Right ventricle myocardium inferior (tissue), 1 donor: ENCODE measurements around the gene FYB2. TPM values are rescaled to one million over a fixed set of nuclear protein-coding genes. Genes with fewer than 3 reads are reported as not detected.

Source experiments
- ATAC-seq: fragments of 200-7000 bp; cut with Tn5 transposase; one replicate; pipeline ENCODE4 v1.9.1; 2020; ENCODE audit warnings: mild to moderate bottlenecking, moderate library complexity
- DNase-seq: peaks from one replicate; pipeline ENCODE4 v3.0.0; 2021; ENCODE audit errors: missing footprints
- intact Hi-C: fragments of 100-400 bp; cut with DNase I; formaldehyde crosslinking; loops from one replicate; pipeline ENCODE4 v1.11.0; 2022
- total RNA-seq: library from RNA; stranded (reverse); fragmentation: NEBNext Ultra II Directional; extraction: Animal tissue kit (Norgen Biotek cat#: 25700); gene quantifications from one replicate; pipeline ENCODE4 v1.2.1, GENCODE V29; 2021
- donor health status: DM: no; HTN: yes; CAD: no; lungs with severe emphysema.

The FYB2 gene
- total RNA-seq, 1 donor from 2014 or later: 14.0 TPM

- no peak for DNase-seq
- intact Hi-C loops: loop anchor here (10.0 kb wide), 3 partner anchors 127 to 1317 kb away; partner anchors contain the start of gene C8B
Observed at GRCh38 chr1:56837244-56837939, 18.2 kb upstream of the FYB2 start.

GRCh38 chr1:56836359-56836758, 17.2 kb upstream of the FYB2 start:
- intact Hi-C loops: loop anchor here (10.0 kb wide), 3 partner anchors 128 to 1318 kb away; partner anchors contain the start of gene C8B
- no peak for DNase-seq
- no peak for ATAC-seq

More at GRCh38 chr1:56837244-56837939, 18.2 kb upstream of the FYB2 start:
- no peak for ATAC-seq

GRCh38 chr1:56835657-56836056, 16.5 kb upstream of the FYB2 start:
- intact Hi-C loops: loop anchor here (10.0 kb wide), 3 partner anchors 129 to 1319 kb away; partner anchors contain the start of gene C8B
- no peak for ATAC-seq
- DNase-seq: no peak

- DNase-seq (no peak), ATAC-seq (no peak)
- intact Hi-C loops: loop anchor here (5.0 to 10.0 kb wide), 4 partner anchors 130 to 1320 kb away; partner anchors contain the start of gene C8B
Observed at GRCh38 chr1:56834137-56834900, 15.1 kb upstream of the FYB2 start.

- DNase-seq: no peak
Observed at GRCh38 chr1:56833088-56833487, 13.9 kb upstream of the FYB2 start.

GRCh38 chr1:56831871-56832693, 12.9 kb upstream of the FYB2 start:
- intact Hi-C loops: loop anchor here (5.0 to 10.0 kb wide), 4 partner anchors 133 to 1323 kb away; partner anchors contain the start of gene C8B
- DNase-seq: peak; percentile 68
- ATAC-seq: peak; percentile 81

More at GRCh38 chr1:56833088-56833487, 13.9 kb upstream of the FYB2 start:
- intact Hi-C loops: loop anchor here (5.0 to 10.0 kb wide), 4 partner anchors 132 to 1322 kb away; partner anchors contain the start of gene C8B
- no peak for ATAC-seq

- DNase-seq (no peak), ATAC-seq (no peak)
- intact Hi-C loops: loop anchor here (5.0 to 10.0 kb wide), 4 partner anchors 135 to 1325 kb away; partner anchors contain the start of gene C8B
Observed at GRCh38 chr1:56830052-56830451, 10.8 kb upstream of the FYB2 start.

GRCh38 chr1:56827711-56828110, 8.5 kb upstream of the FYB2 start:
- DNase-seq (no peak), ATAC-seq (no peak)
- intact Hi-C loops: no loop called here

- ATAC-seq: no peak
- DNase-seq: no peak
- intact Hi-C loops: no loop called here
Observed at GRCh38 chr1:56825436-56825835, 6.2 kb upstream of the FYB2 start.

GRCh38 chr1:56824938-56825337, 5.7 kb upstream of the FYB2 start:
- no peak for DNase-seq
- intact Hi-C loops: no loop called here
- no peak for ATAC-seq

GRCh38 chr1:56824271-56824670, 5.1 kb upstream of the FYB2 start:
- no peak for ATAC-seq
- intact Hi-C loops: no loop called here
- no peak for DNase-seq

- intact Hi-C loops: loop anchor here (1.0 kb wide), 1 partner anchor 63 kb away; no protein-coding TSS in a partner anchor
- no peak for DNase-seq
- ATAC-seq: no peak
Observed at GRCh38 chr1:56821462-56821797, 2.2 kb upstream of the FYB2 start.

GRCh38 chr1:56820755-56821461, 1.7 kb upstream of the FYB2 start:
- peak; percentile 54 for ATAC-seq
- intact Hi-C loops: loop anchor here (1.0 kb wide), 1 partner anchor 63 kb away; no protein-coding TSS in a partner anchor
- DNase-seq: peak; percentile 76

- DNase-seq (no peak), ATAC-seq (peak; percentile 27)
- intact Hi-C loops: loop anchor here (10.0 kb wide), 2 partner anchors 173 to 1533 kb away; partner anchors contain the start of gene PRKAA2
Observed at GRCh38 chr1:56817716-56818463, 1.3 kb downstream of the FYB2 start.

- DNase-seq: no peak
- intact Hi-C loops: loop anchor here (10.0 kb wide), 2 partner anchors 172 to 1532 kb away; partner anchors contain the start of gene PRKAA2
- no peak for ATAC-seq
Observed at GRCh38 chr1:56816909-56817308, 2.3 kb downstream of the FYB2 start.

GRCh38 chr1:56816264-56816663, 2.9 kb downstream of the FYB2 start:
- ATAC-seq (no peak), DNase-seq (no peak)
- intact Hi-C loops: loop anchor here (10.0 kb wide), 2 partner anchors 171 to 1531 kb away; partner anchors contain the start of gene PRKAA2

GRCh38 chr1:56814205-56814604, 5.0 kb downstream of the FYB2 start:
- intact Hi-C loops: loop anchor here (10.0 kb wide), 2 partner anchors 169 to 1529 kb away; partner anchors contain the start of gene PRKAA2
- ATAC-seq (no peak), DNase-seq (no peak)
